GM12891 (cell line): ENCODE data around the gene RPL13A.
A peak's percentile ranks its signal among the peaks of the same experiment; 100 is the strongest.

Experiments
- PAX5 ChIP-seq: IDR thresholded peaks from 2 replicates; pipeline ENCODE4 v1.6.1; 2011; ENCODE audit warnings: low read length, moderate library complexity, mild to moderate bottlenecking; ENCODE audit not compliant: insufficient read depth, severe bottlenecking
- POLR2A ChIP-seq: IDR thresholded peaks from 2 replicates; pipeline ENCODE4 v1.6.1; 2011; ENCODE audit warnings: low read depth, low read length, control low read depth
- POLR2AphosphoS5 ChIP-seq: IDR thresholded peaks from 2 replicates; pipeline ENCODE4 v1.6.1; 2011; ENCODE audit warnings: low read depth, low read length, control low read depth
- SPI1 ChIP-seq: IDR thresholded peaks from 2 replicates; pipeline ENCODE4 v1.6.1; 2011; ENCODE audit warnings: low read depth, low read length, control low read depth
- TAF1 ChIP-seq: IDR thresholded peaks from 2 replicates; pipeline ENCODE4 v1.6.1; 2011; ENCODE audit warnings: low read depth, low read length, control low read depth

DNA sequence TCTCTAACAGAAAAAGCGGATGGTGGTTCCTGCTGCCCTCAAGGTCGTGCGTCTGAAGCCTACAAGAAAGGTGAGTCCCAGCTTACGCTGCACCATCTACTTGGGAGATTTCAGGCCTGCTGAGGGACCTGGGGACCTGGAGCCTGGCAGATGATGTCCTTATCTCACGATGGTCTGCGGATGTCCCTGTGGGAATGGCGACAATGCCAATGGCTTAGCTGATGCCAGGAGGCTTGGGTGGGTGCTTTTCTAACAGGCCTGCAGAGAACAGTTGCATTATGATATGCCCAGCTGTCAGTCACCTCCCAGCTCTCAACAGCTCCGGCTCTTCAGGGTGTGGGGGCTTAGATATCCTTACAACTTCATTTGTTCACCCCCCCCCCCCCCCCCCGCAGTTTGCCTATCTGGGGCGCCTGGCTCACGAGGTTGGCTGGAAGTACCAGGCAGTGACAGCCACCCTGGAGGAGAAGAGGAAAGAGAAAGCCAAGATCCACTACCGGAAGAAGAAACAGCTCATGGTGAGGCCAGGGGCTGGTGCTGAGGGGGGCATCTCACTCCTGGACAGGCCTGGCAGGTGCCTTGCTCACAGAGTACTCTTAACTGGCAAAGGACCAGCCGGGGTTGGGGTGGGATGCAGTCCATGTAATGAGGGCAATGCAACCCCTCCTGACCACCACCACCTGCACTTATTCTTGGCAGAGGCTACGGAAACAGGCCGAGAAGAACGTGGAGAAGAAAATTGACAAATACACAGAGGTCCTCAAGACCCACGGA, 3.8 kb downstream of the RPL13A start:
- no peak for TF ChIP-seq POLR2A
- TF ChIP-seq SPI1, result no peak
- TF ChIP-seq TAF1, result no peak
- TF ChIP-seq POLR2AphosphoS5, result peak; percentile 3; the same call in 1 of the 2 replicates
- no peak for TF ChIP-seq PAX5
